ENCODE results near the gene C9orf43. TPM values are rescaled to one million over a fixed set of nuclear protein-coding genes. Genes with fewer than 3 reads are reported as not detected.

C9orf43 gene
- total RNA-seq, 6 donors from 2014 or later = 0.23 to 3.1 (median 0.43) TPM

DNA sequence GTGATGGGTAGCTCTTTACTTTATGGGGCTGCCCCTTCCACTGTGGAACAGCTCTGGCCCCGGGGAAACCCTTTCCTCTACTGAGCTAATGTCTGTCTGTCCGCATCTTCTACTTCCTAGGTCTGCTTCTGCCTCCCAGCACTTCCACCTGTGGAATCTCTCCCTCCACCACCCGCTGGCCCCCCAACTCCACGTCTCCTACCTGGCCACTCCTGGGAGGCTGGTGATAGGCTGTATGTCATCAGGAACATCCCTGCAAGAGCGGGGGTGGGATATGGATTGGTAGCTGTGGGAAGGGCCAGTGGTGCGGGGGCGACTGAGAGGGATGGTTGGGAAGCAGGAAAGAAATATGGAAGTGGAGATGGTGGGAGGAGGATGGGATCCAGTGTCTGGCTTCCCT is 18.6 kb upstream of the C9orf43 start:
- Histone ChIP-seq H3K9me3 (no peaks in the 10 kb centered on the region), H3K4me1 (no peaks in the 10 kb centered on the region), H3K36me3 (peaks cover 16 to 75% (median 52%) of the 10 kb centered on the region in 4 donors), H3K27ac (no peak overlapping the region), H3K27me3 (no peaks in the 10 kb centered on the region), H3K4me3 (no peak overlapping the region)
- no peak for ATAC-seq (ENCODE audit: low FRiP score in 2 of 2)
- 96 to 97% methylated on average over 7 of the region's 7 CpGs for WGBS, 2 donors
- no peak for TF ChIP-seq POLR2A (IDR thresholded peaks at IDR 0.05)
- TF ChIP-seq CTCF (IDR thresholded peaks at IDR 0.05) = no peak
- no peak for DNase-seq

- DNase-seq = peak in 1 of 2 donors; percentile 50
- TF ChIP-seq CTCF (IDR thresholded peaks at IDR 0.05) (no peak), EP300 (IDR thresholded peaks at IDR 0.05) (no peak), POLR2A (IDR thresholded peaks at IDR 0.05) (no peak), POLR2AphosphoS5 (IDR thresholded peaks at IDR 0.05) (no peak)
- 92 to 97% methylated on average over 3 to 7 of the region's 7 CpGs for WGBS, 2 donors
Measured at GRCh38 chr9:113393281-113393680, 17.3 kb upstream of the C9orf43 start.

DNA sequence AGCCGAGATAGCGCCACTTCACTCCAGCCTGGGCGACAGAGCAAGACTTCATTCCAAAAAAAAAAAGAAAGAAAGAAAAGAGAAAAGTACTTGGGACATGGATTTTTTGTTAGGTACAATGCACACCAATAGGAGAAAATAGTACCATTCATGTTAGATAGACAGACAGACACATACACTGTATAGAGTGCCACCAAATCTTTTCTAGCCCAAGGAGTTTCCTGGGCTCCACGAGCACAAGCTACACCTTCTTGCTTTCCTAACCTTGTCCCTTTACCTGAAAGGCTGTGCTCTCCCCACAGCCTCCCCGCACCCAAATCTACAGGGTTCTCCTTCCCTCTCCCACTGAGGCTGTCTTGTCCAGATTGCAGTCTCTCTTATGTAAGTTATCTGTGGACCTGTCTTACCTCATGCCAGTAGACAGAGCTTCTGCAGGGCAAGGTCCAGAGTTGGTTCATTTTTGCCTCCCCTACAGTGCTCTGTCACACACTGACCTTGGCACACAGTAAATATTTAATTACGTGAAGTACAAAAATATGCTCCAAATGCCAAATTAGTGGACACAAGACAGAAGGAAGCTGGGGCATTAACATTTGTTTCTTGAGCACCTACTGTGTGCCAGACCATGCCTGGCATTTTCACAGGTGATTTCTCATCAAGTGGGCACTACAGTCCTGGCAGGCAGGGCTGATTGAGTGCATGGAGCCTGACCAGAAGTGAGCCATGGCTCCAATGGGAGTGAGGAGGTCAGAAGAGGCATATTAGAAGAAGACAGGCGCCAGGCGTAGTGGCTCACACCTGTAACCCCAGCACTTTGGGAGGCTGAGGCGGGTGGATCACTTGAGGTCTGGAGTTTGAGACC is 15.3 kb upstream of the C9orf43 start:
- 97% methylated on average over 9 of the region's 9 CpGs for WGBS, 2 donors
- TF ChIP-seq POLR2AphosphoS5 (IDR thresholded peaks at IDR 0.05) = no peak
- Histone ChIP-seq H3K27ac (no peak overlapping the region), H3K36me3 (peaks cover 7 to 42% (median 24%) of the 10 kb centered on the region in 4 donors), H3K4me3 (no peak overlapping the region), H3K27me3 (no peaks in the 10 kb centered on the region), H3K9me3 (no peaks in the 10 kb centered on the region), H3K4me1 (peaks cover 11 to 13% (median 11%) of the 10 kb centered on the region in 4 donors)
- no peak for ATAC-seq (ENCODE audit: low FRiP score in 2 of 2)
- DNase-seq = no peak

More at GRCh38 chr9:113393281-113393680, 17.3 kb upstream of the C9orf43 start:
- no peak overlapping the region for H3K27ac ChIP-seq
- ATAC-seq (ENCODE audit: low FRiP score in 2 of 2) = no peak
- no peak overlapping the region for H3K4me3 ChIP-seq
- H3K27me3 ChIP-seq = no peaks in the 10 kb centered on the region
- H3K36me3 ChIP-seq = peaks cover 16 to 62% (median 42%) of the 10 kb centered on the region in 4 donors
- H3K9me3 ChIP-seq = no peaks in the 10 kb centered on the region
- peaks cover 0 to 1% (median 0%) of the 10 kb centered on the region in 4 donors for H3K4me1 ChIP-seq

- WGBS, 2 donors = 87 to 97% methylated on average over 3 of the region's 3 CpGs
- Histone ChIP-seq H3K9me3 (no peaks in the 10 kb centered on the region), H3K36me3 (peaks cover 0 to 22% (median 6%) of the 10 kb centered on the region in 4 donors), H3K4me1 (peaks cover 20 to 25% (median 22%) of the 10 kb centered on the region in 4 donors), H3K27ac (no peak overlapping the region), H3K27me3 (no peaks in the 10 kb centered on the region), H3K4me3 (no peak overlapping the region)
- TF ChIP-seq POLR2AphosphoS5 (IDR thresholded peaks at IDR 0.05) (no peak), CTCF (IDR thresholded peaks at IDR 0.05) (no peak), POLR2A (IDR thresholded peaks at IDR 0.05) (no peak), EP300 (IDR thresholded peaks at IDR 0.05) (no peak)
- no peak for ATAC-seq (ENCODE audit: low FRiP score in 2 of 2)
- no peak for DNase-seq
Measured at GRCh38 chr9:113397203-113397631, 13.3 kb upstream of the C9orf43 start.

DNA sequence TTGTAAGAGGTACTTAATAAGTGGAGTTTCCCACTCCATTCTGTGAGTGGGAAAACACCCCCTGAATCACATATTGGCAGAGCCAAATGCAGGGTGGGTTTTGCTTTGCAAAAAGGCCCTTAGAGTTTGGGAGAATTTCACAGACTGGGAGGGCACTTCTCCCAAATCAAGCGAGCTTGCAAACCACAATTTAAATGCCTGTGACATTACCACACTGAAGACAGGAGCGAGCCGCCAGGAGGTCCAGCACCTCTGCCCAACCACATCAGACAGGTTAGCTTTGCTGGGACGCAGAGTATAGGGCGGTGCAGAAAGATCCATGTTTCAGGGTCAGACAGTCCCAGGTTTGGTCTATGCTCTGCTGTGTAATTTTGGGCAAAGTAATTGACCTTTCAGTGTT is 11.8 kb upstream of the C9orf43 start:
- Histone ChIP-seq H3K4me1 (peaks cover 20 to 25% (median 22%) of the 10 kb centered on the region in 4 donors), H3K36me3 (peaks cover 0 to 7% (median 0%) of the 10 kb centered on the region in 4 donors), H3K9me3 (no peaks in the 10 kb centered on the region), H3K27me3 (no peaks in the 10 kb centered on the region), H3K4me3 (no peak overlapping the region), H3K27ac (peak overlapping the region in 3 of 4 donors; percentile 11 to 33 (median 14))
- ATAC-seq (ENCODE audit: low FRiP score in 2 of 2) (no peak), DNase-seq (no peak)
- WGBS, 2 donors = 76% methylated on average over 5 of the region's 5 CpGs
- no peak for TF ChIP-seq POLR2A (IDR thresholded peaks at IDR 0.05)
- no peak for TF ChIP-seq POLR2AphosphoS5 (IDR thresholded peaks at IDR 0.05)
- TF ChIP-seq CTCF (IDR thresholded peaks at IDR 0.05) = no peak
- no peak for TF ChIP-seq EP300 (IDR thresholded peaks at IDR 0.05)

Data from upper lobe of left lung (tissue), 6 donors.